Keratinocyte (primary cell): Measurements from ENCODE around the gene S100A14. TPM values are rescaled to one million over a fixed set of nuclear protein-coding genes. Genes with fewer than 3 reads are reported as not detected.
A peak's percentile ranks its signal among the peaks of the same experiment; 100 is the strongest.

ENCODE experiments used
- DNase-seq: peaks from one replicate; pipeline ENCODE4 v3.0.0-alpha.2; 2011; ENCODE audit warnings: low read depth, missing footprints, low spot score
- FAIRE-seq: peaks from 2 replicates; lab custom pipeline; 2011; peaks lifted over from hg19 to GRCh38; lab: Jason Lieb, UNC
- H2AFZ ChIP-seq: 2 replicates; pipeline ENCODE4 v1.6.0; 2012; ENCODE audit warnings: low read length, control low read depth, inconsistent platforms; ENCODE audit not compliant: control insufficient read depth
- H3K27ac ChIP-seq: 2 replicates; pipeline ENCODE4 v1.5.1; 2011; ENCODE audit warnings: low read length; ENCODE audit not compliant: control insufficient read depth, insufficient read depth
- H3K27me3 ChIP-seq: 3 replicates; pipeline ENCODE4 v1.6.0; 2011; ENCODE audit warnings: low read length; ENCODE audit not compliant: control insufficient read depth, insufficient read depth; ENCODE audit errors: extremely low read depth
- H3K36me3 ChIP-seq, 2 experiments: 2 replicates in 1 of 2; 3 replicates in 1 of 2; pipeline ENCODE4 v1.5.1; 2011; ENCODE audit warnings: low read length in 2 of 2, mild to moderate bottlenecking in 1 of 2; ENCODE audit not compliant: control insufficient read depth in 2 of 2, insufficient read depth in 2 of 2; ENCODE audit errors: extremely low read depth in 1 of 2
- H3K4me1 ChIP-seq: 3 replicates; pipeline ENCODE4 v1.5.1; 2011; ENCODE audit warnings: low read length; ENCODE audit not compliant: control insufficient read depth, insufficient read depth; ENCODE audit errors: extremely low read depth
- H3K4me2 ChIP-seq: 3 replicates; pipeline ENCODE4 v1.6.0; 2011; ENCODE audit warnings: low read depth, low read length; ENCODE audit not compliant: control insufficient read depth, insufficient read depth; ENCODE audit errors: extremely low read depth
- H3K4me3 ChIP-seq, 3 experiments: fragments of 200-600 bp in 1 of 3; sonication (generic) in 1 of 3; 2 replicates in 2 of 3; 3 replicates in 1 of 3; pipeline ENCODE4 v1.5.1; 2011 to 2016; ENCODE audit warnings: low read length in 3 of 3, mild to moderate bottlenecking in 3 of 3, control low read depth in 2 of 3, inconsistent platforms in 1 of 3, low read depth in 1 of 3, mixed read lengths in 1 of 3, mixed run types in 1 of 3, moderate library complexity in 1 of 3; ENCODE audit not compliant: control insufficient read depth in 2 of 3, insufficient read depth in 2 of 3; ENCODE audit errors: extremely low read depth in 1 of 3
- H3K79me2 ChIP-seq: 2 replicates; pipeline ENCODE4 v1.6.0; 2012; ENCODE audit warnings: low read length; ENCODE audit not compliant: control insufficient read depth, insufficient read depth
- H3K9ac ChIP-seq: 3 replicates; pipeline ENCODE4 v1.6.0; 2011; ENCODE audit warnings: low read length; ENCODE audit not compliant: control insufficient read depth, insufficient read depth; ENCODE audit errors: extremely low read depth
- H3K9me1 ChIP-seq: 3 replicates; pipeline ENCODE4 v1.6.0; 2011; ENCODE audit warnings: low read length; ENCODE audit not compliant: control insufficient read depth, insufficient read depth; ENCODE audit errors: extremely low read depth
- H3K9me3 ChIP-seq: 2 replicates; pipeline ENCODE4 v1.5.1; 2012; ENCODE audit warnings: low read depth, low read length; ENCODE audit not compliant: control insufficient read depth
- H4K20me1 ChIP-seq: 3 replicates; pipeline ENCODE4 v1.6.0; 2011; ENCODE audit warnings: low read length; ENCODE audit not compliant: control insufficient read depth, insufficient read depth; ENCODE audit errors: extremely low read depth
- CTCF ChIP-seq, 3 experiments: IDR thresholded peaks in 1 of 3; conservative IDR thresholded peaks in 1 of 3; optimal IDR thresholded peaks in 1 of 3; 2 replicates in 2 of 3; 3 replicates in 1 of 3; pipeline versions ENCODE3 to v1.5.1; 2011; ENCODE audit warnings: low read length in 3 of 3, mild to moderate bottlenecking in 3 of 3, moderate library complexity in 2 of 3, control low read depth in 1 of 3, inconsistent platforms in 1 of 3; ENCODE audit not compliant: insufficient read depth in 2 of 3; ENCODE audit errors: extremely low read depth in 1 of 3
- EZH2 ChIP-seq: IDR thresholded peaks from one replicate; pipeline ENCODE4 v1.6.1; 2012; ENCODE audit warnings: inconsistent platforms, mild to moderate bottlenecking, low read length, moderate library complexity
- dilution Hi-C: fragments of 300-500 bp; cut with MboI; formaldehyde crosslinking; loops from one replicate; pipeline ENCODE4 v1.7.0; 2020; ENCODE audit warnings: low sequenced_read_pairs; ENCODE audit not compliant: extremely low pct_ligation_motif_present
- polyA plus RNA-seq, 5 experiments: library from polyadenylated mRNA; depleted of rRNA in 3 of 5; stranded (reverse) in 3 of 5; stranded (forward) in 1 of 5; unstranded in 1 of 5; fragments of >200 nt; gene quantifications; 1 replicate in 1 of 5; 2 replicates in 3 of 5; 3 replicates in 1 of 5; pipeline versions ENCODE4 v1.2.1 to v1.2.3, GENCODE V29; 2011 to 2012; ENCODE audit warnings: missing spikeins in 2 of 5, low read depth in 1 of 5, low replicate concordance in 1 of 5

The S100A14 gene
- polyA plus RNA-seq, 1 donor (not counting 4 experiments of a cell fraction or from before 2014, with no cell fraction given): 1,394 TPM

DNA sequence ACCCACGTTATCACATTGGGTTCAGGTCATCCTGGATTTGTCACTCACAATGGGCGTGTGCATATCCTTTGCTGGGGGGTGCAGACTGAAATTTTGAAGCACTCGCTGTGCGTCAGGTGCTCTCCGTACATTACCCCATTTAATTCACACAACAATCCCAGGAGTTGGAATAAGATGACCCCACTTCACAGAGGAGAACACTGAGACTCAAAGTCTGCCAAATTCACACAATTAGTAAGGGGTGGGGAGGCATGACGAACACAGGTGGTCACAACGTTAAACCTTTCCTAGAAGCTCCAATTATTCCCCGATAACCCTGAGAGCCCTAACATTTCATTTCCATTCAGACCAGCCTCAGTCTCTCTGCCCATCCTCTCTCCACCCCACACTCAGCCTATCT is 46.7 kb downstream of the S100A14 start:
- H3K4me2 ChIP-seq: no peak overlapping the region
- DNase-seq: no peak
- H3K79me2 ChIP-seq: peaks cover 6% of the 10 kb centered on the region
- H3K4me1 ChIP-seq: peaks cover 53% of the 10 kb centered on the region
- H3K9me3 ChIP-seq: no peaks in the 10 kb centered on the region
- no peak overlapping the region for H3K9ac ChIP-seq
- FAIRE-seq: no peak
- H3K9me1 ChIP-seq: no peaks in the 10 kb centered on the region
- dilution Hi-C loops: no loop called here
- TF ChIP-seq EZH2 (no peak), CTCF (optimal IDR thresholded peaks at IDR 0.05 in 1 of 3, IDR thresholded peaks at IDR 0.05 in 1 of 3, conservative IDR thresholded peaks at IDR 0.05 in 1 of 3; ENCODE audit: extremely low read depth in 1 of 3, insufficient read depth in 2 of 3, low read length in 3 of 3) (no peak)
- H4K20me1 ChIP-seq: peaks cover under 1% of the 10 kb centered on the region
- H3K36me3 ChIP-seq: peaks cover 2 to 4% of the 10 kb centered on the region in 2 experiments
- no peak overlapping the region for H3K27ac ChIP-seq
- H3K4me3 ChIP-seq: no peak overlapping the region
- no peaks in the 10 kb centered on the region for H3K27me3 ChIP-seq
- no peak overlapping the region for H2AFZ ChIP-seq

DNA sequence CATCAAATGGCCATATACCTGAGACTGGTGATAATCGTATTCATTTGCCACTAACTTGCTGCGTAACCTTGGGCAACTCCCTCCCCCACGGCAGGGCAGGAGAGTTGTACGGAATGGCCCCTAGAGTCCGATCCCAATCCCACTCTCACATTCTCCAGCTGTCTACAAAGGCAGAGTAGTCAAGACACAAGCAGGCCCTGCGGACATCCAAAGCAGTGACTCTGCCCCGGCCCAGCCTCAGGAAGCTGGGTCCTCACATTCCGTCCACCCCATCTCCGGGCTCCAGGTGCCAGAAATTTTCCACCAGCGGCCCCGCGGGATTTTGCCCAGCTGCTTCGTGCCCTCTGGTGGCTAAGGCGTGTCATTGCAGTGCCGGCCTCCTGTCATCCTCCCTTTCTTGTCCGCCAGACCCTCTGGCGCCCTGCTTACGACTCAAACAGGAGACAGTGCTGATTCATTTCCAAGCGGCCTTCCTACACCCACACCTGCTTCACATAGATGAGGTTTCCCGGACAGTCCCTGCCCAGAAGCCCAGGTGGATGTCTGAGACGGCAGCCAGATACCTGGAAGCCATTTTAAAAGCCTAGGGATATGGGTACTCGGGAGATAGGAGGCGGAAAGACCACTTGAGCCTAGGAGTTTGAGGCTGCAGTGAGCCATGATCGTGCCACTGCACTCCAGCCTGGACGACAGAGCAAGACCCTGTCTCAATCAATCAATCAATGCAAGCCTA is 47.6 kb downstream of the S100A14 start:
- Histone ChIP-seq H3K4me3 (peak overlapping the region; percentile 3 to 70 (median 47)), H3K79me2 (peaks cover 16% of the 10 kb centered on the region), H3K36me3 (peaks cover 11 to 12% of the 10 kb centered on the region in 2 experiments), H3K4me1 (peaks cover 48% of the 10 kb centered on the region), H3K27ac (peak overlapping the region; percentile 100), H3K9ac (peak overlapping the region; percentile 99), H3K27me3 (no peaks in the 10 kb centered on the region), H3K4me2 (peak overlapping the region; percentile 97), H4K20me1 (peaks cover 10% of the 10 kb centered on the region), H2AFZ (peak overlapping the region; percentile 69), H3K9me3 (no peaks in the 10 kb centered on the region), H3K9me1 (no peaks in the 10 kb centered on the region)
- dilution Hi-C loops: no loop called here
- TF ChIP-seq EZH2 (no peak), CTCF (optimal IDR thresholded peaks at IDR 0.05 in 1 of 3, IDR thresholded peaks at IDR 0.05 in 1 of 3, conservative IDR thresholded peaks at IDR 0.05 in 1 of 3; ENCODE audit: extremely low read depth in 1 of 3, insufficient read depth in 2 of 3, low read length in 3 of 3) (peak in 2 of 3 experiments; percentile 97 to 98)
- DNase-seq (peak; percentile 97), FAIRE-seq (peak; percentile 82)
